ENCODE measurements around the gene C2CD2.

DNA sequence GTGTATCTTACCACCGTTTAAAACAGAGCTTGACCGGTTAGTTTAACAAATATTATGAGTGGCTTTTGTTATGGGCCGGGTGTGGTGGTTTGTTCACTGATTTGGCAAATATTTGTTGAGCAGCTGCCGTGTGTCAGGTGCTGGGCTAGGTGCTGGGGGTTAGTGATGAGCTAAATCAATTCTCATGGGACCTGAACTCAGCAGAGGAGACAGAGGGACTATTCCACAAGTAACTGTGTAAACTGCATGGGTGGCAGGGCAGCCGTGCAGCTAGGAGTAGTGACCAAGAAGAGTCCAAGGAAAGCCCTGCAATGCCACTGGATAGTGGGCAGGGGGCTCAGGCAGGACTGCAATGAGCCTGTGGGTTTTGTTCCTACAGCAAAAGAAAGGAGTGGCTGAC is 11.2 kb upstream of the C2CD2 start:
- no peak for TF ChIP-seq ZNF70 (CRISPR knock-in tag; IDR thresholded peaks at IDR 0.05)
- TF ChIP-seq, protein P1, sequence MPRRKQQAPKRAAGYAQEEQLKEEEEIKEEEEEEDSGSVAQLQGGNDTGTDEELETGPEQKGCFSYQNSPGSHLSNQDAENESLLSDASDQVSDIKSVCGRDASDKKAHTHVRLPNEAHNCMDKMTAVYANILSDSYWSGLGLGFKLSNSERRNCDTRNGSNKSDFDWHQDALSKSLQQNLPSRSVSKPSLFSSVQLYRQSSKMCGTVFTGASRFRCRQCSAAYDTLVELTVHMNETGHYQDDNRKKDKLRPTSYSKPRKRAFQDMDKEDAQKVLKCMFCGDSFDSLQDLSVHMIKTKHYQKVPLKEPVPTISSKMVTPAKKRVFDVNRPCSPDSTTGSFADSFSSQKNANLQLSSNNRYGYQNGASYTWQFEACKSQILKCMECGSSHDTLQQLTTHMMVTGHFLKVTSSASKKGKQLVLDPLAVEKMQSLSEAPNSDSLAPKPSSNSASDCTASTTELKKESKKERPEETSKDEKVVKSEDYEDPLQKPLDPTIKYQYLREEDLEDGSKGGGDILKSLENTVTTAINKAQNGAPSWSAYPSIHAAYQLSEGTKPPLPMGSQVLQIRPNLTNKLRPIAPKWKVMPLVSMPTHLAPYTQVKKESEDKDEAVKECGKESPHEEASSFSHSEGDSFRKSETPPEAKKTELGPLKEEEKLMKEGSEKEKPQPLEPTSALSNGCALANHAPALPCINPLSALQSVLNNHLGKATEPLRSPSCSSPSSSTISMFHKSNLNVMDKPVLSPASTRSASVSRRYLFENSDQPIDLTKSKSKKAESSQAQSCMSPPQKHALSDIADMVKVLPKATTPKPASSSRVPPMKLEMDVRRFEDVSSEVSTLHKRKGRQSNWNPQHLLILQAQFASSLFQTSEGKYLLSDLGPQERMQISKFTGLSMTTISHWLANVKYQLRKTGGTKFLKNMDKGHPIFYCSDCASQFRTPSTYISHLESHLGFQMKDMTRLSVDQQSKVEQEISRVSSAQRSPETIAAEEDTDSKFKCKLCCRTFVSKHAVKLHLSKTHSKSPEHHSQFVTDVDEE (CRISPR knock-in tag; IDR thresholded peaks at IDR 0.05), result no peak
- TF ChIP-seq ZFP3 (CRISPR knock-in tag; IDR thresholded peaks at IDR 0.05), result no peak
- no peak for TF ChIP-seq CREB5 (CRISPR knock-in tag; IDR thresholded peaks at IDR 0.05; ENCODE audit: low read depth)
- TF ChIP-seq ZFP30 (CRISPR knock-in tag; IDR thresholded peaks at IDR 0.05), result no peak
- no peak for TF ChIP-seq CSDC2 (CRISPR knock-in tag; IDR thresholded peaks at IDR 0.05)
- no peak for TF ChIP-seq ARNTL (CRISPR knock-in tag; IDR thresholded peaks at IDR 0.05; ENCODE audit: borderline replicate concordance, low read depth)
- TF ChIP-seq PATZ1 (CRISPR knock-in tag; IDR thresholded peaks at IDR 0.05; ENCODE audit: borderline replicate concordance), result no peak
- TF ChIP-seq BACH2 (CRISPR knock-in tag; IDR thresholded peaks at IDR 0.05; ENCODE audit: borderline replicate concordance), result no peak
- no peak for TF ChIP-seq ZNF565 (CRISPR knock-in tag; conservative IDR thresholded peaks at IDR 0.05; ENCODE audit: low read depth)
- no peak for TF ChIP-seq TCF4 (CRISPR knock-in tag; IDR thresholded peaks at IDR 0.05; ENCODE audit: borderline replicate concordance)

Data from SK-N-SH treated with all-trans-retinoic acid at 6 μM for 48 hours (cell line).